GM12865 (cell line): ENCODE measurements around the gene ARL2BP.

Experiments used
- DNase-seq: peaks from one replicate; pipeline ENCODE4 v3.0.0; 2010; ENCODE audit warnings: low read depth
- H3K4me3 ChIP-seq: 2 replicates; pipeline ENCODE4 v1.5.1; 2011; ENCODE audit warnings: mild to moderate bottlenecking, low read depth, low read length, control low read depth
- TF ChIP-seq, protein P1 (sequence below): IDR thresholded peaks from 2 replicates; pipeline ENCODE4 v1.5.1; 2011; ENCODE audit warnings: low read length, control low read depth, low read depth, inconsistent platforms; ENCODE audit not compliant: insufficient read depth; ENCODE audit errors: missing control alignments

ARL2BP gene

DNA sequence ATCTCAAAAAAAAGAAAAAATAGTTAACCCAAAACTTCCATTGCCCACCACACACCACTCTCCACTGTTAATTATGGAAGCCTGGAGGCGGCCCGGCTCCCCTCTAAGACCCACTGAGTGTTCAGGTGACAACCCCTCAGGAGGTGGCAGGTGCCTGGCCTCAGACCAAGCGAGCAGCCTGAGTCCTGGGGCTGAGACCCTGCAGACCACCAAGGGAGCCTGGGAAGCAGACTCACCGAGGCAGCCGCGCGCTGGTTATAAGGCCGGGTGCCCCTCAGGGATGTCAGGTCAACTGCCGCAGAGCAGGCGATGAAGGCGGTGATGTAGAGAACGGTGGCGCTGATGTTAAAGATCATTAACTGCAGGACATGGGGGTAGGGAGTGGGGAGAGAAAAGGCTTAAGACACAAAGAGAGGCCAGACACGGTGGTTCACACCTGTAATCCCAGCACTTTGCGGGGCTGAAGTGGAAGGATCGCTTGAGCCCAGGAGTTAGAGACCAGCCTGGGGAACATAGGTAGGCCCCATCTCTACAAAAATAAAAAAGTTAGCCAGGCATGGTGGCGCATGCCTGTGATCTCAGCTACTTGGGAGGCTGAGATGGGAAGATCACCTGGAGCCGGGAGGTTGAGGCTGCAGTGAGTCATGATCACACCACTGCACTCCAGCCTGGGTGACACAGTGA, 13.3 kb downstream of the ARL2BP start:
- no peak overlapping the region for H3K4me3 ChIP-seq
- TF ChIP-seq, protein P1, sequence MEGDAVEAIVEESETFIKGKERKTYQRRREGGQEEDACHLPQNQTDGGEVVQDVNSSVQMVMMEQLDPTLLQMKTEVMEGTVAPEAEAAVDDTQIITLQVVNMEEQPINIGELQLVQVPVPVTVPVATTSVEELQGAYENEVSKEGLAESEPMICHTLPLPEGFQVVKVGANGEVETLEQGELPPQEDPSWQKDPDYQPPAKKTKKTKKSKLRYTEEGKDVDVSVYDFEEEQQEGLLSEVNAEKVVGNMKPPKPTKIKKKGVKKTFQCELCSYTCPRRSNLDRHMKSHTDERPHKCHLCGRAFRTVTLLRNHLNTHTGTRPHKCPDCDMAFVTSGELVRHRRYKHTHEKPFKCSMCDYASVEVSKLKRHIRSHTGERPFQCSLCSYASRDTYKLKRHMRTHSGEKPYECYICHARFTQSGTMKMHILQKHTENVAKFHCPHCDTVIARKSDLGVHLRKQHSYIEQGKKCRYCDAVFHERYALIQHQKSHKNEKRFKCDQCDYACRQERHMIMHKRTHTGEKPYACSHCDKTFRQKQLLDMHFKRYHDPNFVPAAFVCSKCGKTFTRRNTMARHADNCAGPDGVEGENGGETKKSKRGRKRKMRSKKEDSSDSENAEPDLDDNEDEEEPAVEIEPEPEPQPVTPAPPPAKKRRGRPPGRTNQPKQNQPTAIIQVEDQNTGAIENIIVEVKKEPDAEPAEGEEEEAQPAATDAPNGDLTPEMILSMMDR, result no peak
- DNase-seq, result no peak

DNA sequence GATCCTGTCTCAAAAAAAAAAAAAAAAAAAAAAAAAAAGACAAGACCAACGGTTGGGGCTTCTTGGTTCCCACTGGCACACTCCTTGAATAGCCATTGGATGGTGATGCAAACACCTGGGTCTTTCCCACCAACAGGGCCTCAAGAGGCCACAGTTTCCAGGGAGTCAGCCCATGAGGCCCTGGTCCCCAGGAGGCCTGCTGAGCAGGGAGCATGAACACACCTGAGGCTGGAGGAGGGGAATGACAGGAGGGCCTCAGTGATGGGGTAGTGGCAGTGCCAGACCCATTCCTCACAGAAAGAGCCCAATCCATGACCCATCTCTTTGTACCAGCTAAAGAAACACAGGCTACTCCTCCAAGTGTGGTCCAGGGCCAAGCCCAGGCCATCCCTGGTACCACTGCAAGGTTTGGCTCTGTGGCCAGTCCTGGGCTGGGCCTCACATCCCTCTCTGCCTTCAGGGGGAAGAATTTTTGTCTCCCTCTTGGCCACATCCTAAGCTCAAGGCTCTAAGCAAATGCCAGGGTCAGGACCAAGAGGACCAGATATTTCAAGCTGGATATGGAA, 13.9 kb downstream of the ARL2BP start:
- no peak for DNase-seq
- TF ChIP-seq, protein P1, result no peak
- H3K4me3 ChIP-seq, result no peak overlapping the region

- H3K4me3 ChIP-seq, result peak overlapping the region; percentile 23
- TF ChIP-seq, protein P1, result no peak
- peak; percentile 66 for DNase-seq
Observed at GRCh38 chr16:57260294-57260929, 15.4 kb downstream of the ARL2BP start.

- TF ChIP-seq, protein P1, result no peak
- DNase-seq, result no peak
- H3K4me3 ChIP-seq, result no peak overlapping the region
Observed at GRCh38 chr16:57261806-57262205, 16.7 kb downstream of the ARL2BP start.

GRCh38 chr16:57262841-57263540, 17.9 kb downstream of the ARL2BP start:
- DNase-seq, result no peak
- TF ChIP-seq, protein P1, result no peak
- no peak overlapping the region for H3K4me3 ChIP-seq

DNA sequence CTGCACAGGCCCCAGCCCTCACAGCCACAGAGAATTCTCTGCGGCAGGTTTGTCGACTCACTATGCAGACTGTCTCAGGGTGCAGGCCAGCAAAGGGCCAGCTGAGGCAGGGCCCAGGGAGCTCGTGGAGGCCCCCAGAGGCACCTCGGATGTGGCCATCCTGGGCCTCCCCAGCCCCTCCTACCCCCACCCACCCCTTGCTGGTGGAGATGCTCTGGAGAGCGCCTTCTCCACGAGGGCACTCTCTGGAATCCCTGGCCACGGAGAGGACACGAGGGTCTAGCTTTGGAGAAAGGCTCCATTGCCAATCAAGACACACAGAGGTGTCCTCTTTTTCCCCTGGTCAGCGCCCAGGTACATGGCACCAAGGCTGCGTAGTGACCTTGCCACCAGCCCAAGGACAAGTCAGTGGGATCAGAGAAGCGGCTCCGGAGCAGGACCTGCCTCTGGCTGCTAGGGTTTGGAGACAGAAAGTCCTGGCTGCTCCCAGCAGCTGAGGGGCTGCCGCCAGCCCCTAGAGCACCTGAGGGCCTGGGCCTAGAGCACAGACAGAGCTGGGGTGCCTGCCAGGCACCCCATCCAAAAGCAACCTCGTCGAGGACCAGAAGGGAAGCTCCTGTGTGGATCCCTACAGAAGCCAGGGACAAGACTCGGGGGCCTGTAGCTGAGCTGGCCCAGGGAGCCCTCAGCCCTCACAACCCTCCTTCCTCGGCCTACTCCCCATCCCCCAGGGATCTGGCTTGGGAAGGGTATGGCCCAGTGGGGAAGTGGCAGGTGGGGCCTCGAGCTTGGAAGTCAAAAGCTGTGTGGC, 18.7 kb downstream of the ARL2BP start:
- TF ChIP-seq, protein P1, result no peak
- no peak for DNase-seq
- H3K4me3 ChIP-seq, result no peak overlapping the region
